NCI-H345 treated with DMSO at 0.1 percent for 48 hours (cell line): Measurements from ENCODE around the gene NETO2.
"Not testable (repeated sequence)": the region's sequence is repeated elsewhere in the genome, so short reads cannot be mapped to it uniquely, and the experiment has no call there.

Experiments used
- DNase-seq: peaks from one replicate; lab custom pipeline; 2025; ENCODE audit not compliant: unreplicated experiment; lab: John Stamatoyannopoulos, UW

NETO2 gene

GRCh38 chr16:47067203-47067602 is 76.5 kb downstream of the NETO2 start:
- DNase-seq: no peak

DNA sequence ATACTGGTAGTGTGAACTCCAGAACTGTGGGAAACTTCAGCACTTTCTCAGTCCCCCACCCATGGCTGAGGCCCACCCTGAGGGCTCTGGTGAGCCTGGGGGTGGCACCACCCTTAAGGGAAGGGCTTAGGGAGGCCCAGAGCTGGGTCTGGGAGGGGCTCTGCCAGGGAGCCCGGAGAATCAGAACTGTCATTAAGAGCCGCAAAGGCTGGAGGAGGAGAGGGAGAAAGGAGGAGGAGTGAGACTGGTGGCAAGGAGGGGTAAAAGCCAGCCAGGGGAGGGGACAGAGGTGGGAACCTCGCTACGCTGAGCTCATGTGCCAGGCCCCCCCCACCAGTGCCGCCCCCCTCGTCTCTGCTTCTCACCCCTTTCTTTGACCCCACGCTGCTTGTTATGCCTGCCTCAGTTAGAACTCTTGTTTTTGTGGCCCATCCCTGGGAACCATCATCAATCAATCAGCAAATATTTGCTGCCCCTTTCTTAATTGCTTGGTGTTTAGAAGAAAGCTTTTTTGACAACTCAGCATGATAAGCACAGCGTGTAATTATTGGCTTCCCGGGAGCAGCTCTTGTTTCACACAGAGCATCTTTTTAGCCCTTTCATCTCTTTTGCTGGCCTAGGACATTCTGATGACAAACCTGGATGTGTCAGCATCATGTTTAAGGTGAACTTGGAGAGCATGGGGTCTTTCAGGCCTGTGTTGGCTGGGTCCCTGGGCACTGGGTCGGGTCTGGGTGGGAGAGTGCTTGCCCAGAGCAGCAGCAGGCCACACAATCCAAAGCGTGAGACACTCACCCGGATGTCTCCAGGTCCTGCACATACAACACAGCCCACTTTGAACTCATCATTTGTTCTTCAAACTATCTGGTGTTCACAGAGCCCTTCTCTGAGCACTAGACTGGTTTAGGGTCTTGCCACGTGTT is 77.7 kb downstream of the NETO2 start:
- DNase-seq: no peak

GRCh38 chr16:47064775-47065174 is 79.0 kb downstream of the NETO2 start:
- no peak for DNase-seq

- no peak for DNase-seq
Observed at GRCh38 chr16:47063011-47063724, 80.6 kb downstream of the NETO2 start.

- DNase-seq: no peak
Observed at GRCh38 chr16:47061204-47061603, 82.5 kb downstream of the NETO2 start.

DNA sequence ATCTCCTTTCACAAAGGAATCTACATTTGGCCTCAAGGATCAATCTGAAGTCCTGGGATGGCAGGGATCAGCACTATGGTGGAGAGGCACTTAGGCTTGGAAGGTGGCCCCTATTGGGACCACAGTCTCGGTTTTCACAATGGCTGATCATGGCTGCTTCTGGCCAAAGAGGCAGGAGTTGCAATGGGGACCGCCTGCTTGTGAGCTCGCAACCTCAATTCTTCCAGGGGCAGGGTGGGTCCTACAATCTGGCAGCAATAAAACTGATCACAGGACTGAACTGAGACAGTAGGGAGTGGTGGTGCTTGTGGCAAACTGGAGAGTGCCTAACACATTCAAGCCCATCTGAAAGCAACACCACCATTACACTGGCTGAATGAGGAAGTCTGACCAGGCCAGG is 83.1 kb downstream of the NETO2 start:
- DNase-seq: no peak

GRCh38 chr16:47059991-47060390 is 83.8 kb downstream of the NETO2 start:
- DNase-seq: no peak

DNA sequence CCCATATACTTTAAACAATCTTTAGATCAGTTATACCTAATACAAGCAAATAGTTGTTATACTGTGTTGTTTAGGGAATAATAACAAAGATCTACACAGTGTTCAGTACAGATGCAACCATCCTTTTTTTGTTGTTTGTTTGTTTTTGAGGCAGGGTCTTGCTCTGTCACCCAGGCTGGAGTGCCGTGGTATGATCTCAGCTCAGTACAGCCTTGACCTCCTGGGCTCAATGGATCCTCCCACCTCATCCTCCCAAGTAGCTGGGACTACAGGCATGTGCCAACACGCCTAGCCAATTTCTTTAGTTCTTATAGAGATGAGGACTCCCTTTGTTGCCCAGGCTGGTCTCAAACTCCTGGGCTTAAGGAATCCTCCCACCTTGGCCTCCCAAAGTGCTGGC is 84.6 kb downstream of the NETO2 start:
- not testable (repeated sequence) for DNase-seq

DNA sequence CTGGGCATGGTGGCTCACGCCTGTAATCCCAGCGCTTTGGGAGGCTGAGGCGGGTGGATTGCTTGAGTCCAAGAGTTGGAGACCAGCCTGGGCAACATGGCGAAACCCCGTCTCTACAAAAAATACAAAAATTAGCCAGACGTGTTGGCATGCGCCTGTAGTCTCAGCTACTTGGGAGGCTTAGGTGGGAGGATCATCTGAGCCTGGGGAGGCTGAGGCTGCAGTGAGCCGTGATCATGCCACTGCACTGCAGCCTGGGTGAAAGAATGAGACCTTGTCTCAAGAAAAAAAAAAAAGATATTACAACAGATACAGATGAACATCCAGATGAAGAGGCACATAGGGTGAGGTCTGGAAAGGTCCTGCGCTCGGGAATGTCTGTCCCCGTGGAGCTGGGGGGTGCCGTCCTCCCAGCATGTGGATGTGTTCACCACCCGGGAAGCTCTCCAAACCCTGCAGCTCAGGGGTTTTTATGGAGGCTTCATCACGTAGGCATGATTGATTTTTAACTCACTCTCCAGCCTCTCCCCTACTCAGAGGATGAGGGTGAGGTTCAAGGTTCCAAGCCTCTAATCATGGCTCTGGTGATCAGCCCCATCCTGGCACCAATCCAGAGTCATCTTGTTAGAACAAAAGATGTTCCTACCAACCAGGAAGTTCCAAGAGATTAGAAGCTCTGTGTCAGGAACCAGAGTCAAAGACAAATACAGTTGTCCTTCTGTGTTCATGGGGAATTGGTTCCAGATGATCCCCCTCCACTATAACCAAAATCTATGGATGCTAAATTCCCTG is 85.3 kb downstream of the NETO2 start:
- DNase-seq: no peak

- no peak for DNase-seq
Observed at GRCh38 chr16:47057630-47057993, 86.1 kb downstream of the NETO2 start.

DNA sequence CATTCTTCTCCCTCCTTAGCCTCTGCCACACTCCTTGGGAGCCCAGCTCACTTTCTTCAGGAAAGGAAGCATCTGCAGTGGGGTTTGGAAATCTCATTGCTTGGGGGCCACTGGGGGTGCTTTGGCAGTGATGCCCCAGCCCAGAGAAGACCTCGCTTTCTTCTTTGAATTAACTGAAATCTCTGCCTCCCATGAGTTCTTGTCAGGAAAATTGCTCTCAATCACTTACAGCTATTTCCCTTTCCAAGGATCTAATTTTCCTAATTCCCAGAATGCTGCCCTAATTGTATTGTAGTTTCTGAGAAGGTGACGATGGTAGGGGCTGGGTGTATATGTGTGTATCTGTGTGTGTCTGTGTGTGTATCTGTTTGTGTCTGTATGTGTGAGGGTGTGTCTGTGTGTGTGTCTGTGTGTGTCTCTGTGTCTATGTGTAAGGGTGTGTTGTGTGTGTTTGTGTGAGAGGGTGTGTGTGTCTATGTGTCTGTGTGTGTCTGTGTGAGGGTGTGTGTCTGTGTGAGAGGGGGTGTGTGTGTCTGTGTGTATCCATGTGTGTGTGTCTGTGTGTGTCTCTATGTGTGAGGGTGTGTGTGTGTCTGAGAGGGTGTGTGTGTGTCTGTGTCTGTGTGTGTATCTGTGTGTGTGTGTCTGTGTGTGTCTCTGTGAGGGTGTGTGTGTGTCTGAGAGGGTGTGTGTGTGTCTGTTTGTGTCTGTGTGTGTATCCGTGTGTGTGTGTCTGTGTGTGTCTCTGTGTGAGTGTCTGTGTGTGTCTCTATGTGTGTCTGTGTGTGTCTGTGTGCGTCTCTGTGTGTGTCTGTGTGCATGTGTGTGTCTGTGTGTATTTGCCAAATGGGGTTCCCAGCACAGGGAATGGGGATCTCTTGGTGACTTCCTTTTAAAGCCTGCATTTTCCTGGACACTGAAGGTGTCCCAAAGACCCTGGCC is 86.8 kb downstream of the NETO2 start:
- DNase-seq: no peak

DNA sequence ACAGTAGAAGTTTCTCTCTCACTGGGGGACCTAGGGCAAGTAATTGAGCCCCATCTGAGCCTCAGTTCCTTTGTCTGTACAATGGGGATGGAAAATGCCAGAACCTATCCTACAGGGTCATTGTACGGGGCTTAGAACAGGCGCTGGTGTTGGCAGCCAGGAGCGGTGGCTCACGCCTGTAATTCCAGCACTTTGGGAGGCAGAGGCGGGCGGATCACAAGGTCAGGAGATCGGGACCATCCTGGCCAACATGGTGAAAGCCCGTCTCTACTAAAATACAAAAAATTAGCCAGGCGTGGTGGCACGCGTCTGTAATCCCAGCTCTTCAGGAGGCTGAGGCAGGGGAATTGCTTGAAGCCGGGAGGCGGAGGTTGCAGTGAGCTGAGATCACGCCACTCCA is 87.7 kb downstream of the NETO2 start:
- not testable (repeated sequence) for DNase-seq

GRCh38 chr16:47055136-47055885 is 88.4 kb downstream of the NETO2 start:
- no peak for DNase-seq

DNA sequence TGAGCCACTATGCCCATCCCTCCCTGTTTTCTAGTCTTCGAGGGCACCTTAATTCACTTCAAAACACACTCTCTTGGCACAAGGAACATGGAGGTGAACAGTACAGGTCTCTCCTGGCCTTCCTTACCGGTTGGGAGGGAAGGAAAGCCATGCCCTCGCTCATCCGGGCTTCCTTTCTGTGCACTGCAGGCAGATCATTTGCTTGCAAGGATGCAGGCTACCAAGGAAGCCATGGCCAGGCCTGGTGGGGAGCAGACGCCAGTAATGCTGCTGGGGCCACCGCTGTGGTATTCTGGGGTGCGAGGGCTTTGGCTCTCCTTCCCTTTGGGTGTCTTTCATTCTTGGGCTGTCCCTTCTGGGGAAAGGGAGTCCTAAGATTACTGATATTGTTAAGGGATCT is 89.4 kb downstream of the NETO2 start:
- no peak for DNase-seq

- DNase-seq: no peak
Observed at GRCh38 chr16:47053895-47054294, 89.8 kb downstream of the NETO2 start.

DNA sequence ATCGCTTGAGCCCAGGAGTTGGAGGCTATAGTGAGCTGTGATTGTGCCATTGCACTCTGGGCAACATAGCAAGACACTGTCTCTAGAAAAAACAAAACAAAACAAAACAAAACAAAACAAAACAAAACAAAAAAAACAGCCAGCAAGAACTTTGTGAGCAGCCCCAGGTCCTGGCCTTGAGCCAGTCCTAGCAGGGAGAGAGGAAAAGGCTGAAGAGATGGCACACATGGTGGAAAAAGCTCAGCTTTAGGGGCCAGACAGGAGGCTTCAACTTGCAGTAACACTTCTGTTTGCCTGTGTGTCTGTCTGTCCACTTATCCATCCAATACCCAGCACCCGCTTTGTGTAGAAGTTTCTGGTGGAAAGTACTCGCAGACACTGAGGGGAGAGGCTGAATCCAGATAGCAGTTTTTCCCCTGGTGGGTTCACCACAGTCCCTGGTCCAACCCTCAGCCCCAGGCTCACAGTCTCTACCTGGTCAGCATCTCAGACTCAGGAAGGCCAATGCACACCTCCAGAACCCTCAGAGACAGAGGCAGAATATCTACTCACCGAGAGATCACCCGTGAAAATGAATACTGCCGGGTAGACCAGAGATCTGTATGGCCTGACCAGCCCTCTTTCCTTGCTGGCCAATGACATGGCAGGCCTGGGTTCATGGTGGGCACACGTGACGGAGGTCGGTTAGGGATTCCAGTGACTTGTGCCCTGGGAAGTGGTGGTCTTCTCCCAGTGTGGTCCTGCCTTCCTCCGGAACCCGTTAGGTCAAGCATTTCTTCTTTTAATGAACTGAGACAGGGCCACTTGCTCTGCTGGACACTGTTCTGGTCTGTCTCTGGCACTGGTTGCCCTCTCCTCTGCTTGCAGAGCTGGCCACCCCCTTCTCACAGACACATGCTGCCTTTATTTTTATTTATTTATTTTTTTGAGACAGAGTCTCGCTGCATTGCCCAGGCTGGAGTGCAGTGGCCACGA is 90.8 kb downstream of the NETO2 start:
- no peak for DNase-seq

DNA sequence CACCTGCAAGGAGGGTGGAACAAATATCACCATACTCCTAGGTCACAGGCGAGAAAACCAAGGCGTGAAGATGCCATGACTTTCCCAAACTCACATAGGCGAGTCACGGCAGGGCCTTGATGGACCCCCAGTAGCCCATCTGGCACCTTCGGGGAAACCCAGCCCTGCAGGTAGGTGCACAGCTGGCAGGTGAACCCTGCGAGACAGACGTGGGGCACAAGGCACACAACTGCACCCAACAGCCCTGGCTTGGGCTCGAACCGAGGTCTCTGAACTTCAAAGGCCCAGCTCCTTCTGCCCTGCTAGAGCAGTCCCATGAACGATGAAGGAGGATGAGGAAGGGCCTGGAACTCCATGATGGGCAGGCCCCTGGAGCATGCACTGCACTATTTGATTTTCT is 92.7 kb downstream of the NETO2 start:
- DNase-seq: no peak

- no peak for DNase-seq
Observed at GRCh38 chr16:47049901-47050583, 93.7 kb downstream of the NETO2 start.
